ENCODE results near the gene GUCY1B1. TPM values are rescaled to one million over a fixed set of nuclear protein-coding genes. Genes with fewer than 3 reads are reported as not detected.
A peak's percentile ranks its signal among the peaks of the same experiment; 100 is the strongest.

The GUCY1B1 gene
- total RNA-seq, 1 experiment from 2014 or later, result not detected

DNA sequence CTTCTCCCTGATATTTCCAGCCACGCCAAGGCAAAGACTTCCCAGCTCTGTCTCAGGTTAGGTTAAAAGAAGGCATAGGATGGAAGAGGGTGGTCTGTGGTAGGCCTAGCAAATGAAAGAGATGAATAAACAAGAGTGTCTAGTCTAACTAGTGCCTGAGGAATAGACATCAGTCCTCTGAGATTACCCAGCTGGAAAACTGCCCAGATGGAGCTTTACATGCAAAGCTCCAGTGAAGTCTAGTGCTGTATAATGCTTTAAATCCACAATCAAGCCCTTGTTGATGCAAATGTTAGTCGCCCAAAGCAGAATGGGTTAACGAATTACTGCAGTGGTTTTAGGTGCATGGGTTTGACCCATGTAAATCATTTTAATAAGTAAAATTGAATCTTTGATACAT is 24.8 kb upstream of the GUCY1B1 start:
- no TSS peak for BruUV-seq (replicated peaks)
- POLR2A ChIA-PET, result no interaction called here
- intact Hi-C loops (cut with micrococcal nuclease), result no loop called here
- Mint-ChIP-seq H3K4me1 (ENCODE audit: insufficient read depth, unreplicated experiment) (no peaks in the 10 kb centered on the region), H3K4me3 (ENCODE audit: unreplicated experiment) (no peak overlapping the region), H3K27me3 (ENCODE audit: insufficient read depth, unreplicated experiment) (no peaks in the 10 kb centered on the region), H3K27ac (ENCODE audit: low read depth, unreplicated experiment) (no peak overlapping the region), H3K36me3 (ENCODE audit: insufficient read depth, unreplicated experiment) (no peaks in the 10 kb centered on the region), H3K9me3 (ENCODE audit: unreplicated experiment) (no peaks in the 10 kb centered on the region)
- no peak for TF ChIP-seq CTCF (IDR thresholded peaks at IDR 0.05; ENCODE audit: unreplicated experiment)
- CTCF ChIA-PET, result interaction anchor here (0.7 kb wide), 1 partner anchor 53 kb away, joined by 3 read pairs; no protein-coding TSS in a partner anchor
- DNase-seq (ENCODE audit: unreplicated experiment), result no peak

DNA sequence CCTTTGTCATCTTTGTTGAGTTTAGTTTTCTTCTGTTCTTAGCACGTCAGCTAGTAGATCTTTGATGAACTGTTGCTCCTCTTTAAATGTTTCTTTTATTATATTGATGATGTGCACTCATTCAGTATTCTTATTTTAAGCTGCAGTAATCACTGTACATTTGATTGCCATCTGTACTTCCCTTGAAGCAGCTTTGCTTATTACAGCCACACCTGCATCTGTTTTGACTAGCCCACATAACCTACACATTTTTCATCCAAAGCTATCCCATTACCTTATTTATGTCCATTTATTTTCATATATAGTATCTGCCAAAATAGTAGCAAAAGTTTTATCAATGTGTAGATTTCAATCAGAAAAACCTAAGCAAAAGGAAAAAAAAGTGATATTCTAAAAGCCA is 23.9 kb upstream of the GUCY1B1 start:
- Mint-ChIP-seq H3K4me3 (ENCODE audit: unreplicated experiment) (no peak overlapping the region), H3K9me3 (ENCODE audit: unreplicated experiment) (no peaks in the 10 kb centered on the region), H3K4me1 (ENCODE audit: insufficient read depth, unreplicated experiment) (no peaks in the 10 kb centered on the region), H3K27ac (ENCODE audit: low read depth, unreplicated experiment) (no peak overlapping the region), H3K36me3 (ENCODE audit: insufficient read depth, unreplicated experiment) (no peaks in the 10 kb centered on the region), H3K27me3 (ENCODE audit: insufficient read depth, unreplicated experiment) (no peaks in the 10 kb centered on the region)
- TF ChIP-seq CTCF (IDR thresholded peaks at IDR 0.05; ENCODE audit: unreplicated experiment), result no peak
- DNase-seq (ENCODE audit: unreplicated experiment), result no peak
- intact Hi-C loops (cut with micrococcal nuclease), result no loop called here
- ChIA-PET POLR2A (no interaction called here), CTCF (interaction anchor here (0.6 kb wide), 1 partner anchor 489 kb away, joined by 3 read pairs; no protein-coding TSS in a partner anchor)
- BruUV-seq (replicated peaks), result no TSS peak

- Mint-ChIP-seq H3K4me1 (ENCODE audit: insufficient read depth, unreplicated experiment) (no peaks in the 10 kb centered on the region), H3K9me3 (ENCODE audit: unreplicated experiment) (no peaks in the 10 kb centered on the region), H3K27me3 (ENCODE audit: insufficient read depth, unreplicated experiment) (no peaks in the 10 kb centered on the region), H3K4me3 (ENCODE audit: unreplicated experiment) (no peak overlapping the region), H3K36me3 (ENCODE audit: insufficient read depth, unreplicated experiment) (no peaks in the 10 kb centered on the region), H3K27ac (ENCODE audit: low read depth, unreplicated experiment) (no peak overlapping the region)
- ChIA-PET POLR2A (no interaction called here), CTCF (interaction anchor here (0.6 kb wide), 1 partner anchor 490 kb away, joined by 3 read pairs; no protein-coding TSS in a partner anchor)
- TF ChIP-seq CTCF (IDR thresholded peaks at IDR 0.05; ENCODE audit: unreplicated experiment), result no peak
- no peak for DNase-seq (ENCODE audit: unreplicated experiment)
- BruUV-seq (replicated peaks), result no TSS peak
- intact Hi-C loops (cut with micrococcal nuclease), result no loop called here
These were observed 23.3 kb upstream of the GUCY1B1 start for GRCh38 chr4:155735496-155735895.

GRCh38 chr4:155738548-155738947 is 20.3 kb upstream of the GUCY1B1 start:
- Mint-ChIP-seq H3K4me1 (ENCODE audit: insufficient read depth, unreplicated experiment) (no peaks in the 10 kb centered on the region), H3K9me3 (ENCODE audit: unreplicated experiment) (no peaks in the 10 kb centered on the region), H3K27ac (ENCODE audit: low read depth, unreplicated experiment) (no peak overlapping the region), H3K4me3 (ENCODE audit: unreplicated experiment) (no peak overlapping the region), H3K27me3 (ENCODE audit: insufficient read depth, unreplicated experiment) (no peaks in the 10 kb centered on the region), H3K36me3 (ENCODE audit: insufficient read depth, unreplicated experiment) (no peaks in the 10 kb centered on the region)
- no peak for TF ChIP-seq CTCF (IDR thresholded peaks at IDR 0.05; ENCODE audit: unreplicated experiment)
- intact Hi-C loops (cut with micrococcal nuclease), result no loop called here
- no TSS peak for BruUV-seq (replicated peaks)
- POLR2A ChIA-PET, result no interaction called here
- CTCF ChIA-PET, result no interaction called here
- peak; percentile 31 for DNase-seq (ENCODE audit: unreplicated experiment)
